HepG2 (cell line): ENCODE results near the gene TAF6L. TPM values are rescaled to one million over a fixed set of nuclear protein-coding genes. Genes with fewer than 3 reads are reported as not detected.

Experiments used
- ASH2L ChIP-seq: fragments of 300-600, 200-600 bp; sonication (generic); IDR thresholded peaks from 2 replicates; pipeline ENCODE4 v1.7.0; 2017; ENCODE audit warnings: low read depth, mild to moderate bottlenecking, moderate library complexity, mixed read lengths, low read length; ENCODE audit not compliant: insufficient read length
- FOXM1 ChIP-seq: sonication (generic); formaldehyde crosslinking; IDR thresholded peaks from 2 replicates; pipeline ENCODE4 v1.5.0; 2020; ENCODE audit warnings: missing genetic modification reagents
- HOXA5 ChIP-seq: sonication (generic); formaldehyde crosslinking; IDR thresholded peaks from 2 replicates; pipeline ENCODE4 v1.4.0; 2020; ENCODE audit warnings: missing genetic modification reagents
- IKZF1 ChIP-seq: fragments of 450-650 bp; IDR thresholded peaks from 2 replicates; pipeline ENCODE4 v1.7.1; 2016
- MAFF ChIP-seq: IDR thresholded peaks from 2 replicates; pipeline ENCODE4 v1.6.1; 2011; ENCODE audit warnings: low read depth, low read length, improper control_type of control experiment
- NFE2L1 ChIP-seq: sonication (generic); formaldehyde crosslinking; IDR thresholded peaks from 2 replicates; pipeline ENCODE4 v1.4.0; 2020; ENCODE audit warnings: missing genetic modification reagents, mild to moderate bottlenecking, borderline replicate concordance
- REL ChIP-seq: sonication (generic); formaldehyde crosslinking; conservative IDR thresholded peaks from 2 replicates; pipeline ENCODE4 v1.8.0; 2022; ENCODE audit warnings: mild to moderate bottlenecking, missing genetic modification reagents, moderate library complexity
- RXRA ChIP-seq: sonication (generic); formaldehyde crosslinking; IDR thresholded peaks from 2 replicates; pipeline ENCODE4 v1.5.1; 2020; ENCODE audit warnings: missing genetic modification reagents
- TMF1 ChIP-seq: sonication (generic); formaldehyde crosslinking; IDR thresholded peaks from 2 replicates; pipeline ENCODE4 v1.8.1; 2022; ENCODE audit warnings: low read depth, missing genetic modification reagents
- TRIM24 ChIP-seq: sonication (generic); formaldehyde crosslinking; IDR thresholded peaks from 2 replicates; pipeline ENCODE4 v1.8.0; 2022; ENCODE audit warnings: mild to moderate bottlenecking, missing genetic modification reagents
- ZFP62 ChIP-seq: sonication (generic); formaldehyde crosslinking; IDR thresholded peaks from 2 replicates; pipeline ENCODE4 v1.4.0; 2020; ENCODE audit warnings: missing genetic modification reagents
- ZFP90 ChIP-seq: sonication (generic); formaldehyde crosslinking; IDR thresholded peaks from 2 replicates; pipeline ENCODE4 v1.8.0; 2022; ENCODE audit warnings: missing genetic modification reagents, mild to moderate bottlenecking, inconsistent platforms, borderline replicate concordance
- ZFX ChIP-seq: sonication (generic); formaldehyde crosslinking; IDR thresholded peaks from 2 replicates; pipeline ENCODE4 v1.4.0; 2020; ENCODE audit warnings: mild to moderate bottlenecking, low read depth, missing genetic modification reagents, moderate library complexity
- ZNF326 ChIP-seq: sonication (generic); formaldehyde crosslinking; IDR thresholded peaks from 2 replicates; pipeline ENCODE4 v1.4.0; 2020; ENCODE audit warnings: missing genetic modification reagents, borderline replicate concordance
- ZNF350 ChIP-seq: sonication (generic); formaldehyde crosslinking; IDR thresholded peaks from 2 replicates; pipeline ENCODE4 v1.4.0; 2020; ENCODE audit warnings: mild to moderate bottlenecking, low read depth, missing genetic modification reagents, borderline replicate concordance
- ZNF432 ChIP-seq: sonication (generic); formaldehyde crosslinking; IDR thresholded peaks from 2 replicates; pipeline ENCODE4 v1.5.0; 2020; ENCODE audit warnings: missing genetic modification reagents, mild to moderate bottlenecking, borderline replicate concordance
- ZNF619 ChIP-seq: sonication (generic); formaldehyde crosslinking; IDR thresholded peaks from 2 replicates; pipeline ENCODE4 v1.4.0; 2020; ENCODE audit warnings: mild to moderate bottlenecking, missing genetic modification reagents
- ZNF792 ChIP-seq: IDR thresholded peaks from 2 replicates; pipeline ENCODE4 v1.6.1; 2016
- ZSCAN21 ChIP-seq: sonication (generic); formaldehyde crosslinking; IDR thresholded peaks from 2 replicates; pipeline ENCODE4 v1.8.0; 2022; ENCODE audit warnings: mild to moderate bottlenecking, missing genetic modification reagents, moderate library complexity, borderline replicate concordance
- ZSCAN30 ChIP-seq: sonication (generic); formaldehyde crosslinking; IDR thresholded peaks from 2 replicates; pipeline ENCODE4 v1.5.0; 2020; ENCODE audit warnings: mild to moderate bottlenecking, missing genetic modification reagents
- polyA plus RNA-seq, 8 experiments: library from polyadenylated mRNA; depleted of rRNA in 3 of 8; stranded (reverse) in 7 of 8; unstranded in 1 of 8; fragments of >200 nt; fragmentation: Illumina TruSeq in 4 of 8; extraction: Trizol in 4 of 8; gene quantifications; 2 replicates each; pipeline versions ENCODE4 v1.2.1 to v1.2.3, GENCODE V29; 2011 to 2016; ENCODE audit warnings: low read depth in 4 of 8, missing spikeins in 1 of 8, mixed read lengths in 1 of 8; ENCODE audit not compliant: insufficient read depth in 1 of 8
- total RNA-seq, 5 experiments: library from RNA; depleted of rRNA; stranded (reverse); fragments of >200 nt; fragmentation: Illumina TruSeq; extraction: Trizol; gene quantifications; 2 replicates each; pipeline ENCODE4 v1.2.3, GENCODE V29; 2016; ENCODE audit warnings: low read depth in 1 of 5
- TF ChIP-seq, protein P1 (sequence below): sonication (generic); formaldehyde crosslinking; IDR thresholded peaks from 2 replicates; pipeline ENCODE4 v1.8.0; 2023; ENCODE audit warnings: mild to moderate bottlenecking, missing genetic modification reagents
- TF ChIP-seq, protein P2 (sequence below): sonication (generic); formaldehyde crosslinking; IDR thresholded peaks from 2 replicates; pipeline ENCODE4 v1.5.0; 2020; ENCODE audit warnings: missing genetic modification reagents, mild to moderate bottlenecking, borderline replicate concordance
- TF ChIP-seq, protein P3 (sequence below): sonication (generic); formaldehyde crosslinking; IDR thresholded peaks from 2 replicates; pipeline ENCODE4 v1.4.0; 2020; ENCODE audit warnings: missing genetic modification reagents, low read depth, mild to moderate bottlenecking, borderline replicate concordance
- TF ChIP-seq, protein P4 (sequence below): sonication (generic); formaldehyde crosslinking; IDR thresholded peaks from 2 replicates; pipeline ENCODE4 v1.8.1; 2023; ENCODE audit warnings: mild to moderate bottlenecking, missing genetic modification reagents
- TF ChIP-seq, protein P5 (sequence below): sonication (generic); formaldehyde crosslinking; IDR thresholded peaks from 2 replicates; pipeline ENCODE4; 2020; ENCODE audit warnings: missing genetic modification reagents, mild to moderate bottlenecking, borderline replicate concordance

Gene TAF6L
- total and polyA plus RNA-seq, 2 of the 13 experiments (the other 11 are each of a cell fraction or from before 2014, with no cell fraction given) = 12.6 to 19.4 TPM

DNA sequence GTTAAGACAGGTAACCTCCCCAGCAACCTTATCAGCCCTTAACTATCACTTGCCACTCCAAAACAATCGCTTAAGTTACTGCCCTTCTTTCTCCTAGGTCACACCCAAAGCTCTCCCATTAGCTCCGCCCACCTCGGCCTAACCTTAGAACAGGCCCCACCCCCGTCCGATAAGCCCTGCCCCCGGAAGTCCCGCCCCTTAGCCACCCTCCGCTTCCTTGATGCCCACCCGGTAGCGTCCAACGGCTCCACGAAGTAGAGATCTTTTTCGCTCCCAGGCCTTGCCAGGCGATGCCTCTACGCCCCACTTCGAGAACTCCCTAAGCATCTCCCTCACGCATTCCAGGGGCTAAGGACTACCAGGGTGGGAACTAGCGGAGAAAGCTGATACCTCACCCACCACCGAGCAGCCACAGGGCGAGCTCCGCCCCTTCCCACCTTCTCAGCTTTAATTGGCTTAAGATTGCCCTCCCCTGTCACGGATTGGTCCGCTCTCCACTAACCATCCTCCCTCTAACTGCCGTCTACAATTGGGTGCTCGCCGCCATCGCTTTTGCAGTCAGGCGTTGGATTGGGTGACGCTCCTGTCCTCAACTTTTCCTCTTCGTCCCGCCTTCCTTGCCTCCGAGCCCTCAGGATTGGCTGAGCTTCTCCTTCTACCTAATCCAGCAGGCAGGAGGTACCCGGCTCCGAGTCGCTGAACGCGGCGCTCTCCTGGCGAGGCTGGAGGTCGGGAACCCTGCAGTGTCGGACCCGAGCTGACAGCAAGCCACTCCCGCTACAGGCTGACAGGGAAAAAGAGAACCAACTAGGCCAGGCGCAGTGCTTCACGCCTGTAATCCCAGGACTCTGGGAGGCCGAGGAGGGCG, 17.2 kb upstream of the TAF6L start, which contains the start of gene ZBTB3 (continued):
- TF ChIP-seq, protein P1, sequence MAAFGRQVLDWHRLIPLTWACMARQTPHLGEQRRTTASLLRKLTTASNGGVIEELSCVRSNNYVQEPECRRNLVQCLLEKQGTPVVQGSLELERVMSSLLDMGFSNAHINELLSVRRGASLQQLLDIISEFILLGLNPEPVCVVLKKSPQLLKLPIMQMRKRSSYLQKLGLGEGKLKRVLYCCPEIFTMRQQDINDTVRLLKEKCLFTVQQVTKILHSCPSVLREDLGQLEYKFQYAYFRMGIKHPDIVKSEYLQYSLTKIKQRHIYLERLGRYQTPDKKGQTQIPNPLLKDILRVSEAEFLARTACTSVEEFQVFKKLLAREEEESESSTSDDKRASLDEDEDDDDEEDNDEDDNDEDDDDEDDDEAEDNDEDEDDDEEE (CRISPR knock-in tag) = no peak
- TF ChIP-seq ZSCAN30 = no peak
- TF ChIP-seq IKZF1 = no peak
- TF ChIP-seq ZNF792 = no peak
- TF ChIP-seq, protein P2, sequence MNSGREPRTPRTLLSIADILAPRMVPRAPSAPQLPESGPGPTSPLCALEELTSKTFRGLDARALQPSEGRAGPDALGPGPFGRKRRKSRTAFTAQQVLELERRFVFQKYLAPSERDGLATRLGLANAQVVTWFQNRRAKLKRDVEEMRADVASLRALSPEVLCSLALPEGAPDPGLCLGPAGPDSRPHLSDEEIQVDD = peak; percentile 48; the same call in 1 of the 2 replicates
- TF ChIP-seq, protein P3, sequence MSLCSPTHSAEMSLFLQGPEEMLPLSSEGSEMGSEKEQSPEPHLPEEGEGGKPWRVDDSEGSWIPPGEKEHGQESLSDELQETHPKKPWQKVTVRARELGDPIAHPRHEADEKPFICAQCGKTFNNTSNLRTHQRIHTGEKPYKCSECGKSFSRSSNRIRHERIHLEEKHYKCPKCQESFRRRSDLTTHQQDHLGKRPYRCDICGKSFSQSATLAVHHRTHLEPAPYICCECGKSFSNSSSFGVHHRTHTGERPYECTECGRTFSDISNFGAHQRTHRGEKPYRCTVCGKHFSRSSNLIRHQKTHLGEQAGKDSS (CRISPR knock-in tag) = no peak
- TF ChIP-seq, protein P4, sequence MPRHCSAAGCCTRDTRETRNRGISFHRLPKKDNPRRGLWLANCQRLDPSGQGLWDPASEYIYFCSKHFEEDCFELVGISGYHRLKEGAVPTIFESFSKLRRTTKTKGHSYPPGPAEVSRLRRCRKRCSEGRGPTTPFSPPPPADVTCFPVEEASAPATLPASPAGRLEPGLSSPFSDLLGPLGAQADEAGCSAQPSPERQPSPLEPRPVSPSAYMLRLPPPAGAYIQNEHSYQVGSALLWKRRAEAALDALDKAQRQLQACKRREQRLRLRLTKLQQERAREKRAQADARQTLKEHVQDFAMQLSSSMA = no peak
- no peak for TF ChIP-seq HOXA5
- no peak for TF ChIP-seq FOXM1
- no peak for TF ChIP-seq TRIM24 (CRISPR knock-in tag)
- TF ChIP-seq, protein P5, sequence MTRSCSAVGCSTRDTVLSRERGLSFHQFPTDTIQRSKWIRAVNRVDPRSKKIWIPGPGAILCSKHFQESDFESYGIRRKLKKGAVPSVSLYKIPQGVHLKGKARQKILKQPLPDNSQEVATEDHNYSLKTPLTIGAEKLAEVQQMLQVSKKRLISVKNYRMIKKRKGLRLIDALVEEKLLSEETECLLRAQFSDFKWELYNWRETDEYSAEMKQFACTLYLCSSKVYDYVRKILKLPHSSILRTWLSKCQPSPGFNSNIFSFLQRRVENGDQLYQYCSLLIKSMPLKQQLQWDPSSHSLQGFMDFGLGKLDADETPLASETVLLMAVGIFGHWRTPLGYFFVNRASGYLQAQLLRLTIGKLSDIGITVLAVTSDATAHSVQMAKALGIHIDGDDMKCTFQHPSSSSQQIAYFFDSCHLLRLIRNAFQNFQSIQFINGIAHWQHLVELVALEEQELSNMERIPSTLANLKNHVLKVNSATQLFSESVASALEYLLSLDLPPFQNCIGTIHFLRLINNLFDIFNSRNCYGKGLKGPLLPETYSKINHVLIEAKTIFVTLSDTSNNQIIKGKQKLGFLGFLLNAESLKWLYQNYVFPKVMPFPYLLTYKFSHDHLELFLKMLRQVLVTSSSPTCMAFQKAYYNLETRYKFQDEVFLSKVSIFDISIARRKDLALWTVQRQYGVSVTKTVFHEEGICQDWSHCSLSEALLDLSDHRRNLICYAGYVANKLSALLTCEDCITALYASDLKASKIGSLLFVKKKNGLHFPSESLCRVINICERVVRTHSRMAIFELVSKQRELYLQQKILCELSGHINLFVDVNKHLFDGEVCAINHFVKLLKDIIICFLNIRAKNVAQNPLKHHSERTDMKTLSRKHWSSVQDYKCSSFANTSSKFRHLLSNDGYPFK (CRISPR knock-in tag) = peak; percentile 82
- TF ChIP-seq TMF1 (CRISPR knock-in tag) = no peak
- no peak for TF ChIP-seq REL (CRISPR knock-in tag)
- TF ChIP-seq MAFF = no peak
- TF ChIP-seq ASH2L = peak; percentile 93
- peak; percentile 55; the same call in 1 of the 2 replicates for TF ChIP-seq ZFX (CRISPR knock-in tag)
- TF ChIP-seq ZNF619 (CRISPR knock-in tag) = no peak
- TF ChIP-seq ZNF350 (CRISPR knock-in tag) = no peak; the same call in 1 of the 2 replicates
- TF ChIP-seq RXRA (CRISPR knock-in tag) = no peak; the same call in 1 of the 2 replicates
- no peak for TF ChIP-seq ZSCAN21 (CRISPR knock-in tag)
- TF ChIP-seq ZFP90 (CRISPR knock-in tag) = no peak
- TF ChIP-seq ZNF432 = no peak
- no peak for TF ChIP-seq NFE2L1 (CRISPR knock-in tag)
- no peak for TF ChIP-seq ZNF326
- TF ChIP-seq ZFP62 (CRISPR knock-in tag) = no peak
